IPS-18a (cell line): ENCODE data around the gene ELMO1.

Experiments
- H3K27ac ChIP-seq: one replicate; pipeline ENCODE4 v1.5.1; 2013; ENCODE audit warnings: low read length
- H3K27me3 ChIP-seq: one replicate; pipeline ENCODE4 v1.6.1; 2013; ENCODE audit warnings: mild to moderate bottlenecking, low read length; ENCODE audit not compliant: control insufficient read depth, insufficient read depth
- H3K36me3 ChIP-seq: one replicate; pipeline ENCODE4 v1.6.1; 2013; ENCODE audit warnings: low read depth, low read length; ENCODE audit not compliant: control insufficient read depth
- H3K4me1 ChIP-seq: one replicate; pipeline ENCODE4 v1.6.1; 2013; ENCODE audit warnings: low read depth, low read length; ENCODE audit not compliant: control insufficient read depth
- H3K4me3 ChIP-seq: one replicate; pipeline ENCODE4 v1.5.1; 2013; ENCODE audit warnings: low read length
- H3K9ac ChIP-seq: one replicate; pipeline ENCODE4 v1.6.1; 2013; ENCODE audit warnings: mild to moderate bottlenecking, low read length, moderate library complexity
- H3K9me3 ChIP-seq: one replicate; pipeline ENCODE4 v1.6.1; 2013; ENCODE audit warnings: low read depth, low read length; ENCODE audit not compliant: control insufficient read depth

Gene ELMO1

DNA sequence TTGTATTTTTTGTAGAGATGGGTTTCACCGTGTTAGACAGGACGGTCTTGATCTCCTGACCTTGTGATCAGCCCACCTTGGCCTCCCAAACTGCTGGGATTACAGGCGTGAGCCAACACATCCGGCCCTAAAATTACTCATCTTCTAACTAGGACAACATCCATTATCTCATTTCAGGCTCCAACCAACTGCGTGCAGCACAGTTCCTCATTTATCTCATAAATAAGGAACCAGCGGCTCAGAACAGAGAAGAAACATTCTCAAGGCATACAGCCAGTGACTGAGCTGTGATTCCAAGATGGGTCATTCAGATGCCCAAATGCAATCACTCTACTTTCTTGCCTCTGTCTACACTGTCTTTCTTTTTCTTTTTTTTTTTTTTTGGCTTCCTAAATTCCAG lies 356.1 kb downstream of the ELMO1 start:
- Histone ChIP-seq H3K4me3 (no peak overlapping the region), H3K9ac (no peak overlapping the region), H3K9me3 (no peaks in the 10 kb centered on the region), H3K27ac (no peak overlapping the region), H3K36me3 (no peaks in the 10 kb centered on the region), H3K27me3 (no peaks in the 10 kb centered on the region), H3K4me1 (no peaks in the 10 kb centered on the region)

- Histone ChIP-seq H3K4me3 (no peak overlapping the region), H3K9ac (no peak overlapping the region), H3K9me3 (no peaks in the 10 kb centered on the region), H3K4me1 (no peaks in the 10 kb centered on the region), H3K36me3 (no peaks in the 10 kb centered on the region), H3K27ac (no peak overlapping the region), H3K27me3 (no peaks in the 10 kb centered on the region)
Measured at GRCh38 chr7:37089972-37090371, 358.7 kb downstream of the ELMO1 start.

- Histone ChIP-seq H3K27me3 (no peaks in the 10 kb centered on the region), H3K4me1 (no peaks in the 10 kb centered on the region), H3K4me3 (no peak overlapping the region), H3K27ac (no peak overlapping the region), H3K36me3 (no peaks in the 10 kb centered on the region), H3K9me3 (no peaks in the 10 kb centered on the region), H3K9ac (no peak overlapping the region)
Measured at GRCh38 chr7:37085600-37085999, 363.1 kb downstream of the ELMO1 start.

DNA sequence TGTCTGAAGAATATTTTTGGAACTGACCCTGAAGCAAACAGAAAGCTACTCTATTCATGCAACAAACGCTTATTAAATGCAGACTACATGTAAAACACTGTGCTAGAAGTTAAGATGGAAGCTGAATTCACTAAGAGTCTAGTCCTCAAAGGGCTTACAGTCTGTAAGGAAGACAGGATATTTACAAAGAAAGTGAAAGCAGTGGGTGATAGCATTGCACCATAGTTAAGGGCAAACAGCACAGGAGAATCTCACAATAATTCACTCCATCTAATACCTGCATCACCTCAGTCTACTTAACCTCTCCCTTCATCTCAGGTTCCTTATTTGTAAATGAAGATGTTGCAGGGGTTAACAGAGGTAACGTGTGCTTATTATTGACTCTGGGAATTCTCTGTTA lies 364.4 kb downstream of the ELMO1 start:
- H3K36me3 ChIP-seq: no peaks in the 10 kb centered on the region
- no peak overlapping the region for H3K9ac ChIP-seq

GRCh38 chr7:37083311-37084096 lies 365.2 kb downstream of the ELMO1 start:
- no peak overlapping the region for H3K4me3 ChIP-seq
- no peaks in the 10 kb centered on the region for H3K9me3 ChIP-seq
- H3K36me3 ChIP-seq: no peaks in the 10 kb centered on the region
- no peaks in the 10 kb centered on the region for H3K4me1 ChIP-seq
- H3K27ac ChIP-seq: no peak overlapping the region
- no peak overlapping the region for H3K9ac ChIP-seq
- H3K27me3 ChIP-seq: no peaks in the 10 kb centered on the region

More for the DNA sequence above, 364.4 kb downstream of the ELMO1 start:
- Histone ChIP-seq H3K4me3 (no peak overlapping the region), H3K27ac (no peak overlapping the region), H3K9me3 (no peaks in the 10 kb centered on the region), H3K4me1 (no peaks in the 10 kb centered on the region), H3K27me3 (no peaks in the 10 kb centered on the region)

GRCh38 chr7:37081436-37081835 lies 367.2 kb downstream of the ELMO1 start:
- no peaks in the 10 kb centered on the region for H3K27me3 ChIP-seq
- H3K9me3 ChIP-seq: no peaks in the 10 kb centered on the region
- no peak overlapping the region for H3K9ac ChIP-seq
- H3K4me1 ChIP-seq: no peaks in the 10 kb centered on the region
- no peak overlapping the region for H3K4me3 ChIP-seq
- no peaks in the 10 kb centered on the region for H3K36me3 ChIP-seq
- H3K27ac ChIP-seq: no peak overlapping the region

GRCh38 chr7:37079420-37079819 lies 369.2 kb downstream of the ELMO1 start:
- H3K4me1 ChIP-seq: no peaks in the 10 kb centered on the region
- H3K4me3 ChIP-seq: no peak overlapping the region
- H3K27ac ChIP-seq: no peak overlapping the region
- H3K9me3 ChIP-seq: no peaks in the 10 kb centered on the region
- no peaks in the 10 kb centered on the region for H3K27me3 ChIP-seq
- H3K36me3 ChIP-seq: no peaks in the 10 kb centered on the region
- no peak overlapping the region for H3K9ac ChIP-seq

GRCh38 chr7:37076668-37077067 lies 372.0 kb downstream of the ELMO1 start:
- Histone ChIP-seq H3K4me1 (no peaks in the 10 kb centered on the region), H3K9ac (no peak overlapping the region), H3K36me3 (no peaks in the 10 kb centered on the region)

GRCh38 chr7:37074370-37074769 lies 374.3 kb downstream of the ELMO1 start:
- H3K9ac ChIP-seq: no peak overlapping the region

More at GRCh38 chr7:37076668-37077067, 372.0 kb downstream of the ELMO1 start:
- Histone ChIP-seq H3K27ac (no peak overlapping the region), H3K4me3 (no peak overlapping the region), H3K9me3 (no peaks in the 10 kb centered on the region), H3K27me3 (no peaks in the 10 kb centered on the region)

DNA sequence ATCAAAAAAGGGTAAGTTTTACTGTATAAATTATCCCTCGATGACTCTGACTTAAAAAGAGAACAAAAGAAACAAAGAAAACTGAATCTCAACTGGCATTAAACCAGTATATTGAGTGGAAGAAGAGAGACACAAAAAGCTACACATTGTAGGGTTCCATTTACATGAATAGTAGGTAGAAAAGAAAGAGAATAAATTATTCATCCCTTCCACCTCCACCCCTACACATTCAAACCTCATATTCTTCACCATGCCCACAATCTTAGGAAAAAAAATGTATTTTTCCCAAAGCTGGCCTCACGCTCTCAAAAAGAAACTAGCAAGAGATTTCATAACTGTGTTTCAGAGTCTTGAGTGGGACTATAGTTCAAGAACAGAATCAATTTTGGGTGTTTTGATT lies 377.5 kb downstream of the ELMO1 start:
- Histone ChIP-seq H3K4me3 (no peak overlapping the region), H3K9me3 (no peaks in the 10 kb centered on the region), H3K9ac (no peak overlapping the region), H3K27me3 (no peaks in the 10 kb centered on the region), H3K36me3 (no peaks in the 10 kb centered on the region), H3K27ac (no peak overlapping the region), H3K4me1 (no peaks in the 10 kb centered on the region)

More at GRCh38 chr7:37074370-37074769, 374.3 kb downstream of the ELMO1 start:
- H3K36me3 ChIP-seq: no peaks in the 10 kb centered on the region
- no peaks in the 10 kb centered on the region for H3K9me3 ChIP-seq
- H3K27me3 ChIP-seq: no peaks in the 10 kb centered on the region
- no peak overlapping the region for H3K27ac ChIP-seq
- no peak overlapping the region for H3K4me3 ChIP-seq
- no peaks in the 10 kb centered on the region for H3K4me1 ChIP-seq

DNA sequence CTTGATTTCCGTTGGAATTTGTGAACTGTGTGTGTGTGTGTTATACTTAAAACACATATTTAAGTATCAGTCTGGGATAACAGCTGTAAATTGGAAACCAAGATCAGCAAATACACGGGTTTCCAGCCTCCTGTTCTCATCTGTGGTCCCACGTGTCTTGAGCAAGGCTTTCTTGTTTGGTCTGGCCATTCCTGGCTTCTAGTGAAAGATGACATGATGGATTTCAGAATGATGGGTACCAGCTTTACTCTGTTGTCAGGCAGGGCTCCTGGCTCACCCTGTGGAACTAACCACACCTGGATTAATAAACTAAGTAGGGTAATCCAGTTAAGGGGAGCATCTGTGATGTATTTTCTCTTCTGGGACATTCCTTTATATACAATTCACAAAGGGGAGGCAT lies 378.2 kb downstream of the ELMO1 start:
- H3K9ac ChIP-seq: no peak overlapping the region
- no peaks in the 10 kb centered on the region for H3K9me3 ChIP-seq
- H3K4me1 ChIP-seq: no peaks in the 10 kb centered on the region
- no peak overlapping the region for H3K27ac ChIP-seq
- H3K27me3 ChIP-seq: no peaks in the 10 kb centered on the region
- H3K4me3 ChIP-seq: no peak overlapping the region
- no peaks in the 10 kb centered on the region for H3K36me3 ChIP-seq

DNA sequence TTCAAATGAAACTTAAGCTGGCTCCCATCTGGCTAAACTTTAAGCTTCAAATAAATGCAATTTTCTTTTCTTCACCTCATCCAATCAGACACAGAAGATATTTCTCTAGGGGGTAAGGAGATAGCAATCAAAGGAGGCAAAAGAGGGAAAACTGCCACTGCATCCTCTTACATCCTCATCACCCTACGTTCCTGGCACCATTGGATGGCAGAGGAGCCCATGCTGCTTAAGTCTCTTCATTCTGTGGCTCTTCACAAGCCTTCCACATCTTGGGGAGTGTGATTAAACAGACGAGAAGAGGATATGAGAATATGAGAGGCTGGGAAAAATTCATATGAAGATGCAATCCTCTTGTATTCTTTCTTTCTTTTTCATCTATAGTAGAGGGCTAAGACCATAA lies 378.6 kb downstream of the ELMO1 start:
- Histone ChIP-seq H3K9me3 (no peaks in the 10 kb centered on the region), H3K4me3 (no peak overlapping the region), H3K27me3 (no peaks in the 10 kb centered on the region), H3K27ac (no peak overlapping the region), H3K4me1 (no peaks in the 10 kb centered on the region), H3K9ac (no peak overlapping the region), H3K36me3 (no peaks in the 10 kb centered on the region)
